SKM-1 treated with dmso at 0.1 percent for 144 hours (cell line): ENCODE results near the gene POU3F3.

Experiments
- DNase-seq: peaks from one replicate; lab custom pipeline; 2025; ENCODE audit not compliant: unreplicated experiment; lab: John Stamatoyannopoulos, UW

POU3F3 gene

GRCh38 chr2:104859766-104860450, 6.0 kb downstream of the POU3F3 start:
- no peak for DNase-seq

DNA sequence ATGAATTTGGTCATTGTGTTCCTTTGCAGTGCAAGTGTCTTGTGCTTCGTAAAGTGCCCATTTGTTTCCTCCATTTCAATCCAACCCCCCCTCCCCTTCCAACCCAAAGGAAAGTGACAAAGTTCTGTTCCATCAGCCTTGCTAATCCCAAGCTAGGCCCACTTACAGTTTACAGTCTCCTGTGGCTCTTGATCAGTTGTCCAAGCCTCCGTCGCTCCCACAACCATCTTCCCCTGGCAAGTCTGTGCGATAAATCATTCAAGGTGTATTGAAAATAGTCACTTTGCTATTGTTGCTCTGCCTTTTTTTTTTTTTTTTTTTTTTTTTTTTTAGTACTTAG, 6.5 kb downstream of the POU3F3 start:
- DNase-seq = no peak

GRCh38 chr2:104861351-104862057, 7.6 kb downstream of the POU3F3 start:
- DNase-seq = no peak

DNA sequence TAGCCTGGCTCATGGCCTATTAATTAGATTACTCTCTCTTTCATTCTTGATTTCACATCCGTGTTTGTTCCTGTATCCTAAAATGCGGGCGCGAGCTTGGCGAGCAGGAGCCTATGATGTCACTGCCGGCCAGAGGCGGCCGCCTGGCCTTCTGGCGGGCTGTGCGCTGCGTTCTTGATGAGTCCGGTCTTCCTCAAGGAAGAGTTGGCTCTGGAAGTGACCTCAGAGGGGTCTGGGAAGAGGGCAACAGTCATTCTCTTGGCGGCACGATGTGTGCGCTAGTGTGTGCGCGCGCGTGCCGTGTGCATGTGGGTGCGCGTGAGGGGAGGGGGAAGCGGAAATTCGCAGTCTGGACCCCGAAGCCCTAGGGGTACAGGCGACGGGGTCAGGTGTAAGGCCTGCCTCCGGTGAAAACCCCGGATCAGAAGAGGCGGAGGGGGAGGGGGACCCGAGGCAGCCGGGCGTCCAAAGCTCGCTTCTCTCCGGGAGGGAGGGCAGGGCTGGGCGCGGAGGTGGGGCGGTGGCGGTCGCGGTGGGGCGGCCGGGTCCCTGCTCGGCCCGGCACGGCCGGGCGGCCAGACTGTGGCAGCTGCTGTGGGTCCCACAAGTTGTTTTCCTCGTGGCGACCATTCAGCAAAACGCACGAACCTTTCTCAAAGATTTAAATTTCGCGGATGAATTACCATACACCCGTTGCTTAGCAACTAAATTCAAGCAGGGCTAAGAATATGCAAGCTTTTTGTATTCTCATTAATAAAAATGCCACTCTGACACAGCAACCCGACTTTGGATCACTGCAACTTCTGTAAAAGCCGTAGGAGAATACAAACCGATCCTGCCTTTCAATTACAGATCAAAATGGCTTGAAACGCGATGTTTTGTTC, 8.4 kb downstream of the POU3F3 start:
- no peak for DNase-seq

GRCh38 chr2:104863146-104863467, 9.2 kb downstream of the POU3F3 start:
- DNase-seq = no peak

DNA sequence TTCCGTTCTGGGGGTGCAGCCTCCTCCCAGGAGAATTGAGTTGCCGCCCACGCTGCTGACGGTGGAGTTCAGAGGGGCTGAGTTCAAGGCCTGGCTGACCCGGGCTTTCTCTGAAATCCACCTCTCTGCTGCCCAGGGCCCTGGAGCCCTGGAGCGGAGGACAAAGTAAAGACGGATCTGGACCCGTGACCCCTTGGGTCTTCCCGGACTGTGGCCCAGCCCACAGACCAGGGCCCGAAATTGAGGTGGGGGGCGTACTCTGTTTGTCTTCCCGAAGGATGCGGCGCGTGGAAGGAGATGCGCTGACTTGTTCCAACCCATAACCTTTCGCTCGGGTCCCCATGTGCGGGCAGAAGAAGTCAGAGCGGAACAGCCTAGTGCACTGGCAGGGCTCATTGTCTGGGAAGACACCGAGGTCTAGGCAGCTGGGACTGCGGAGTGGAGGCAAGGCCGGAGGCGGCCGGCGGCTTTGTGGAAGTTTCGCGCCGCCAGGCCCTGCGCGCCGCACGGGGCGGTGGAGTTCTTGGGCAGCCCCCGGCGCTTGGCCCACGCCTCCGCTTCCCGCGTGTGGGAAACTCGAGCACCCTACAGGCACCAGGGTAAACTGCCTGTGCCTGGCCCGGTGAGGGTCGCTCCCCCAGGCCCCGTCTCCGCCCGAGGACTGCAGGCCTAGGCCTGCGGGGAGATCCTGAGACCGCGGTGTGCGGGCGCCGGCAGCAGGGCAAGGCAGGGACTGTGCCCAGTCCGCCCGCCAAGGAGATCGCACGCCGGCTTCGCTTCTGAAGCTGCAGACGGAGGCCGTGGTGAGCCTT, 9.8 kb downstream of the POU3F3 start:
- no peak for DNase-seq

DNA sequence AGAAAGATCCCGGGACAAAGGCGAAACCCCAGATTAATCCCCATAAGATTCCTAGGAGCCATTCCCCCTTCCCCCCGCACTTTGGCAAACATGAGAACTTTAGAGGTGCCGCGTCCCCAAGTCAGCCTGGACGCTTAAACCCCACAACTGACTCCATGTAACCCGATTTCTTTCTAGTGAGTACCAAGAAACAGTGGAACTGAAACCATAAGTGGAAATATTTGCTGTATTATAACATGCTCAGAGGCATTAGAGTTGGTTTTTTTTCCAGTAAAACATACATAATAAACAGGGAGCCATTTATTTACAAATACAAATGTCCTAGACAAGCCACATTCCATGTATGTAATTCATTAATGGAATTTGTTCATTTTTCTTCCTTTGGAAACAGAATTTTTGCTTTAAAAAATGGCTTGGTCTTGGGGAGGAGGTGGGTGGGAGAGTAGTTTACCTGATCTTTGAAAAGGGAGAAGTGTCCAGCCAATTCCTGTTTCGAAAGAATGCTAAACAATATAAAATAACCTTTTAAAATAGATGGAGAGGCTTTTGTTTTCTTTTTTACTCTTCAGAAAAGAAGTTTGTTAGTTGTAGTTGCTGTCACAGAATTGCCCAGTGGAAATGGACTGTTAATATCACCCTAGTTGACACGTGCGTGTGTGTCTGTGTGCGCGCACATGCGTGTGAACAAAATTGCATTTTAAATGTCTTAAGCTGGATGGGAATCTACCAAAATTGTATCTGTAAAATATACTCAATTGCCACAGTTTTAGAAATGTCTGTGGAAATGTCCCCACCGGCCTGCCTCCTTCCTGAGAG, 10.6 kb downstream of the POU3F3 start:
- DNase-seq = no peak

- no peak for DNase-seq
Observed at GRCh38 chr2:104865096-104865470, 11.2 kb downstream of the POU3F3 start.

- no peak for DNase-seq
Observed at GRCh38 chr2:104866122-104866864, 12.4 kb downstream of the POU3F3 start.

GRCh38 chr2:104866883-104867812, 13.2 kb downstream of the POU3F3 start:
- DNase-seq = no peak

- no peak for DNase-seq
Observed at GRCh38 chr2:104867813-104868504, 14.0 kb downstream of the POU3F3 start.

- DNase-seq = no peak
Observed at GRCh38 chr2:104868505-104868866, 14.6 kb downstream of the POU3F3 start.

GRCh38 chr2:104870100-104870975, 16.4 kb downstream of the POU3F3 start:
- DNase-seq = no peak

GRCh38 chr2:104871649-104871971, 17.7 kb downstream of the POU3F3 start:
- DNase-seq = no peak

DNA sequence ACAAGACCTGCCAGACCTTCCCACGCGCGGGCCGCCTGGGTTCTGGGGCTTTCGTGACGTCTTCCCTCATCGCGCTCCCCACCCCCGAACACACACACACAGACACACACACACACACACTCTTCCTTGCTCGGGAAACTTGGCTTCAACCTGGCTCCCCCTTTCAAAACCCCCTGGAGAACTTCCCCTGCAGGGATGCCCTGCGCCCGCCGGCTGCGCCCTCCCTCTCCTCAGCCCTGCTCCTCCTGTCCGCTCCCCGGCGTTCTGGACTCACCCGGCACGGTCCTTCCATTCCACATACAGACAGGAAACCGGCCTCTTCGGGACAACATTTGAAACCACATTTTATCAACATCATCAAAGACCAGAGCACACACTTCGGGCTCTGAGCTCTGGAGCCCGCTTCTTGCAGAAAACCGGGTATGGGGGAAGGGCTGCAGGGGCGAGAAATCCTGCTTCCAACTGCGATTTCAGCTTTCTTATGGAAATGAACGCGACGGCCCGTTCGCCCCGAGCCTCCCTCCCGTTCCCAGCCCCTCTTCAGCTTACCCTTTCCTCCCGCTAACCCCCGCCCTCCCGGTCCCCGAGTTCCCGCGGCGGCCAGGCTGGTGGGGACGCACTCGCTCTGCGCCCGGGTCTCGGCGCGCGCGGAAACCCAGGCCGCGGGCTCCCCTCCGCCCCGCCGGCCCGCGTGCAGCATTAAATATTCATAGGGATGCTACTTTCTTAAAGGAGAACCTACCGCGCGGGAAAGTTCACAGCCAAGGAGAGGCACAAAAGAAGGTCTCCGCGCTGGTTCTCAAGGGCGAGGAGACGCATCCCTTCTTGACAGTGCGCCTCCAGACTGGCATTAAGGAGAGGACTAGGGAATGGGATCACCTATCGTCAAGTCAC, 18.3 kb downstream of the POU3F3 start:
- no peak for DNase-seq
